ENCODE data around the gene TTLL12. TPM values are rescaled to one million over a fixed set of nuclear protein-coding genes. Genes with fewer than 3 reads are reported as not detected.

The TTLL12 gene
- total RNA-seq, 1 donor from 2014 or later: 36.6 TPM

DNA sequence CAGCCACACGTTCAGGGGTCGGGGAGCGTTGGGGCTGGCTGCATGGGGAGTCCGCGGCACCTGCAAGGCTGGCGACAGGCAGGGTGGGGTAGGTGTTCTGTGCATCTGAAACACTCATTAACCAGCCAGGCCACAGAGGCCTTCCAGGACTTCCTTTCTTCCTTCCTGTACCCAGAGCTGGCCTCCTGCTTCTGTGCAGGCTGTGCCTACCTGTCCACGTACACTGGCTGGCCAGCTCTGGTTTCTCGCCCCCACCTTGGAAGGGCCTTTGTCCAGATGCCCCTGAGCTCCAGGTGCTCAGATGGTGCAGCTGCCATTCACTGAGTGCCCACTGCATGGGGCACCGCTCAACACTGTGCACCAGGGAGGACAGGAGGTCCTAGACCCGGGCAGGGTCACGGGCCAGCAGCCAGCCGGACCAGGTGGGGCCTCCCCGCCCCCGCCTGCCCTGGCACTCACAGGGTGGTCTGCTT is 15.9 kb downstream of the TTLL12 start:
- no peaks in the 10 kb centered on the region for H3K36me3 Mint-ChIP-seq (ENCODE audit: unreplicated experiment)
- no peak overlapping the region for H3K27ac Mint-ChIP-seq (ENCODE audit: unreplicated experiment)
- no peaks in the 10 kb centered on the region for H3K4me1 Mint-ChIP-seq (ENCODE audit: low read depth, unreplicated experiment)
- TF ChIP-seq, protein P1, sequence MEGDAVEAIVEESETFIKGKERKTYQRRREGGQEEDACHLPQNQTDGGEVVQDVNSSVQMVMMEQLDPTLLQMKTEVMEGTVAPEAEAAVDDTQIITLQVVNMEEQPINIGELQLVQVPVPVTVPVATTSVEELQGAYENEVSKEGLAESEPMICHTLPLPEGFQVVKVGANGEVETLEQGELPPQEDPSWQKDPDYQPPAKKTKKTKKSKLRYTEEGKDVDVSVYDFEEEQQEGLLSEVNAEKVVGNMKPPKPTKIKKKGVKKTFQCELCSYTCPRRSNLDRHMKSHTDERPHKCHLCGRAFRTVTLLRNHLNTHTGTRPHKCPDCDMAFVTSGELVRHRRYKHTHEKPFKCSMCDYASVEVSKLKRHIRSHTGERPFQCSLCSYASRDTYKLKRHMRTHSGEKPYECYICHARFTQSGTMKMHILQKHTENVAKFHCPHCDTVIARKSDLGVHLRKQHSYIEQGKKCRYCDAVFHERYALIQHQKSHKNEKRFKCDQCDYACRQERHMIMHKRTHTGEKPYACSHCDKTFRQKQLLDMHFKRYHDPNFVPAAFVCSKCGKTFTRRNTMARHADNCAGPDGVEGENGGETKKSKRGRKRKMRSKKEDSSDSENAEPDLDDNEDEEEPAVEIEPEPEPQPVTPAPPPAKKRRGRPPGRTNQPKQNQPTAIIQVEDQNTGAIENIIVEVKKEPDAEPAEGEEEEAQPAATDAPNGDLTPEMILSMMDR (IDR thresholded peaks at IDR 0.05; ENCODE audit: partially characterized antibody, unreplicated experiment): no peak
- DNase-seq: no peak
- H3K27me3 Mint-ChIP-seq (ENCODE audit: unreplicated experiment): peaks cover 6% of the 10 kb centered on the region
- H3K9me3 Mint-ChIP-seq (ENCODE audit: unreplicated experiment): no peaks in the 10 kb centered on the region
- H3K4me3 Mint-ChIP-seq (ENCODE audit: unreplicated experiment): no peak overlapping the region

DNA sequence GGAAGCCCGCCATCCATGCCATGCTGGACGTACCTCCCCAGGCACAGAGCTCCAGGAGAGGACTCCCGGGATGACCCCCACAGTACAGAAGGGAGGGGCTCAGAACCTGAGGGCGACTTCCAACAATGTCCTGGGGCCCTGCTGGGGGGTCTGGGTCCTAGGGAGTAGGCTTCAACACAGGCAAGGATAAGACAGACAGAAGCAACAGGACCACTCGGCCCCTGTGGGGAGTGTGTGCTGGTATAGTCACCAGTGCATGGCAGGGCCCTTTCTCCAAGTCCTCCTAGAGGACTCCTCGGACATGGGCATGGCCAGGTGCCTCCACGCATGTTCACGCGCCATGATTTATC is 16.8 kb downstream of the TTLL12 start:
- Mint-ChIP-seq H3K36me3 (ENCODE audit: unreplicated experiment) (no peaks in the 10 kb centered on the region), H3K27me3 (ENCODE audit: unreplicated experiment) (peaks cover 5% of the 10 kb centered on the region), H3K4me3 (ENCODE audit: unreplicated experiment) (no peak overlapping the region), H3K27ac (ENCODE audit: unreplicated experiment) (no peak overlapping the region), H3K9me3 (ENCODE audit: unreplicated experiment) (no peaks in the 10 kb centered on the region), H3K4me1 (ENCODE audit: low read depth, unreplicated experiment) (no peaks in the 10 kb centered on the region)
- DNase-seq: no peak
- TF ChIP-seq, protein P1 (IDR thresholded peaks at IDR 0.05; ENCODE audit: partially characterized antibody, unreplicated experiment): no peak

DNA sequence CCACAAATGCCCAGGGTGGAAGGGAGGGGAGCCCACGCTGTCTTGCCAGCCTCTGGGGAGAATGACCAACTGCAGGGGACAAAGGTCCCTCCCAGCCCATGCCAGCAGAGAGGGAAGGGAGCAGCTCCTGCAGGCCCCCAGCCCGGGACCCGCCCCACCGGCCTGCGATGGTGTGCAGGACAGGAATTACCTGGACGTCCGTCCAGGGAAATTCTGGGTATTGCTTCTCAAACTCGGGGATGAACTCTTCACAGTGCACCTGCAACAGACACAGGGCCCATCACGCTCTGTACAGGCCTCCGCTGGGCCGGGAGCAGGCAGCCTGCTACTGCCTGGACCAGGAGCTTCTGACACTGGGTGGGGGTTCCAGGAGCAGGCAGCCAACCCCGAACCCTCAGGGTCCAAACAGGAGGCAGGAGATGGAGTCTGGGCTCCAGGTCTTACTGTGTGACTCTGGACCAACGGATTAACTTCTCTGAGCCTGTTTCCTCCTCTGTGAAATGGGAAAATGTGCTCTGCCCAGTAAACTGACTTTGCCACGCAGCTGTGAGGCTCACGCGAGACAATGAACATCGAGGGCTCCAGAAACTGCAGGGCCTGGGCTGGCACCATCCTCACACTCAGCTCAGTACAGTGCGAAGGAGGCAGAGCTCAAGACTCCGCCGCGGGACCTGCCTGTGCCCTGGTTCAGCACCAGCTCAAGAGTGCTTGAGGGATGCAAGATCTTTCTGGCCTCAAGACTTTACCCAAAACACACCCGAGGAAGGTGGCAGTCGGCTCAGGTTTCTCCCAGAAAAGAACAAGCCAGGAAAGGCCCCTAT is 17.4 kb downstream of the TTLL12 start:
- Mint-ChIP-seq H3K4me1 (ENCODE audit: low read depth, unreplicated experiment) (no peaks in the 10 kb centered on the region), H3K27ac (ENCODE audit: unreplicated experiment) (no peak overlapping the region), H3K27me3 (ENCODE audit: unreplicated experiment) (peaks cover 7% of the 10 kb centered on the region), H3K9me3 (ENCODE audit: unreplicated experiment) (no peaks in the 10 kb centered on the region), H3K4me3 (ENCODE audit: unreplicated experiment) (no peak overlapping the region), H3K36me3 (ENCODE audit: unreplicated experiment) (no peaks in the 10 kb centered on the region)
- TF ChIP-seq, protein P1 (IDR thresholded peaks at IDR 0.05; ENCODE audit: partially characterized antibody, unreplicated experiment): no peak
- no peak for DNase-seq

GRCh38 chr22:43168471-43169309 is 18.2 kb downstream of the TTLL12 start:
- no peaks in the 10 kb centered on the region for H3K36me3 Mint-ChIP-seq (ENCODE audit: unreplicated experiment)
- TF ChIP-seq, protein P1 (IDR thresholded peaks at IDR 0.05; ENCODE audit: partially characterized antibody, unreplicated experiment): no peak
- no peaks in the 10 kb centered on the region for H3K9me3 Mint-ChIP-seq (ENCODE audit: unreplicated experiment)
- DNase-seq: no peak
- peaks cover 11% of the 10 kb centered on the region for H3K27me3 Mint-ChIP-seq (ENCODE audit: unreplicated experiment)
- H3K4me3 Mint-ChIP-seq (ENCODE audit: unreplicated experiment): no peak overlapping the region
- no peak overlapping the region for H3K27ac Mint-ChIP-seq (ENCODE audit: unreplicated experiment)
- H3K4me1 Mint-ChIP-seq (ENCODE audit: low read depth, unreplicated experiment): peaks cover 4% of the 10 kb centered on the region

Measured in glutamatergic neuron (in vitro differentiated cells).